ENCODE measurements around the gene GTF2H4. TPM values are rescaled to one million over a fixed set of nuclear protein-coding genes. Genes with fewer than 3 reads are reported as not detected.

GTF2H4 gene
- total and polyA plus RNA-seq, 10 of the 15 experiments (the other 5 are each of a cell fraction or from before 2014, with no cell fraction given) = 1.1 to 43.8 (median 18.9) TPM

- TF ChIP-seq, protein P1, sequence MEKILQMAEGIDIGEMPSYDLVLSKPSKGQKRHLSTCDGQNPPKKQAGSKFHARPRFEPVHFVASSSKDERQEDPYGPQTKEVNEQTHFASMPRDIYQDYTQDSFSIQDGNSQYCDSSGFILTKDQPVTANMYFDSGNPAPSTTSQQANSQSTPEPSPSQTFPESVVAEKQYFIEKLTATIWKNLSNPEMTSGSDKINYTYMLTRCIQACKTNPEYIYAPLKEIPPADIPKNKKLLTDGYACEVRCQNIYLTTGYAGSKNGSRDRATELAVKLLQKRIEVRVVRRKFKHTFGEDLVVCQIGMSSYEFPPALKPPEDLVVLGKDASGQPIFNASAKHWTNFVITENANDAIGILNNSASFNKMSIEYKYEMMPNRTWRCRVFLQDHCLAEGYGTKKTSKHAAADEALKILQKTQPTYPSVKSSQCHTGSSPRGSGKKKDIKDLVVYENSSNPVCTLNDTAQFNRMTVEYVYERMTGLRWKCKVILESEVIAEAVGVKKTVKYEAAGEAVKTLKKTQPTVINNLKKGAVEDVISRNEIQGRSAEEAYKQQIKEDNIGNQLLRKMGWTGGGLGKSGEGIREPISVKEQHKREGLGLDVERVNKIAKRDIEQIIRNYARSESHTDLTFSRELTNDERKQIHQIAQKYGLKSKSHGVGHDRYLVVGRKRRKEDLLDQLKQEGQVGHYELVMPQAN (conservative IDR thresholded peaks at IDR 0.05) = peak; percentile 89
- TF ChIP-seq JUND (IDR thresholded peaks at IDR 0.05; ENCODE audit: low read depth, low read length) (no peak), IKZF2 (IDR thresholded peaks at IDR 0.05) (no peak), RELA (IDR thresholded peaks at IDR 0.05; ENCODE audit: borderline replicate concordance, partially characterized antibody) (no peak), PRDM15 (CRISPR knock-in tag; IDR thresholded peaks at IDR 0.05) (no peak), ASH2L (IDR thresholded peaks at IDR 0.05; ENCODE audit: borderline replicate concordance, low read depth) (no peak), POLR2AphosphoS5 (IDR thresholded peaks at IDR 0.05; ENCODE audit: low read length) (peak; percentile 63; the same call in 1 of the 2 replicates), TCF12 (IDR thresholded peaks at IDR 0.05; ENCODE audit: low read depth, low read length) (no peak), CREB1 (IDR thresholded peaks at IDR 0.05; ENCODE audit: low read depth) (0 out of 2 replicates have a peak, but pooled peaks have one; percentile 23), CHD1 (IDR thresholded peaks at IDR 0.05; ENCODE audit: low read depth, low read length) (0 out of 2 replicates have a peak, but pooled peaks have one; percentile 50), PAX5 (IDR thresholded peaks at IDR 0.05; ENCODE audit: borderline replicate concordance, low read depth, low read length) (no peak), ATF3 (IDR thresholded peaks at IDR 0.05; ENCODE audit: borderline replicate concordance, extremely low read depth, low read depth, low read length) (no peak), ZBED1 (IDR thresholded peaks at IDR 0.05; ENCODE audit: borderline replicate concordance) (no peak), NR2C2 (IDR thresholded peaks at IDR 0.05; ENCODE audit: borderline replicate concordance, control insufficient read depth, insufficient read length, low read depth) (no peak)
- TF ChIP-seq, protein P2, sequence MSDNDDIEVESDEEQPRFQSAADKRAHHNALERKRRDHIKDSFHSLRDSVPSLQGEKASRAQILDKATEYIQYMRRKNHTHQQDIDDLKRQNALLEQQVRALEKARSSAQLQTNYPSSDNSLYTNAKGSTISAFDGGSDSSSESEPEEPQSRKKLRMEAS (IDR thresholded peaks at IDR 0.05; ENCODE audit: low read depth, low read length) = peak; percentile 56; the same call in 1 of the 2 replicates
- TF ChIP-seq, protein P3, sequence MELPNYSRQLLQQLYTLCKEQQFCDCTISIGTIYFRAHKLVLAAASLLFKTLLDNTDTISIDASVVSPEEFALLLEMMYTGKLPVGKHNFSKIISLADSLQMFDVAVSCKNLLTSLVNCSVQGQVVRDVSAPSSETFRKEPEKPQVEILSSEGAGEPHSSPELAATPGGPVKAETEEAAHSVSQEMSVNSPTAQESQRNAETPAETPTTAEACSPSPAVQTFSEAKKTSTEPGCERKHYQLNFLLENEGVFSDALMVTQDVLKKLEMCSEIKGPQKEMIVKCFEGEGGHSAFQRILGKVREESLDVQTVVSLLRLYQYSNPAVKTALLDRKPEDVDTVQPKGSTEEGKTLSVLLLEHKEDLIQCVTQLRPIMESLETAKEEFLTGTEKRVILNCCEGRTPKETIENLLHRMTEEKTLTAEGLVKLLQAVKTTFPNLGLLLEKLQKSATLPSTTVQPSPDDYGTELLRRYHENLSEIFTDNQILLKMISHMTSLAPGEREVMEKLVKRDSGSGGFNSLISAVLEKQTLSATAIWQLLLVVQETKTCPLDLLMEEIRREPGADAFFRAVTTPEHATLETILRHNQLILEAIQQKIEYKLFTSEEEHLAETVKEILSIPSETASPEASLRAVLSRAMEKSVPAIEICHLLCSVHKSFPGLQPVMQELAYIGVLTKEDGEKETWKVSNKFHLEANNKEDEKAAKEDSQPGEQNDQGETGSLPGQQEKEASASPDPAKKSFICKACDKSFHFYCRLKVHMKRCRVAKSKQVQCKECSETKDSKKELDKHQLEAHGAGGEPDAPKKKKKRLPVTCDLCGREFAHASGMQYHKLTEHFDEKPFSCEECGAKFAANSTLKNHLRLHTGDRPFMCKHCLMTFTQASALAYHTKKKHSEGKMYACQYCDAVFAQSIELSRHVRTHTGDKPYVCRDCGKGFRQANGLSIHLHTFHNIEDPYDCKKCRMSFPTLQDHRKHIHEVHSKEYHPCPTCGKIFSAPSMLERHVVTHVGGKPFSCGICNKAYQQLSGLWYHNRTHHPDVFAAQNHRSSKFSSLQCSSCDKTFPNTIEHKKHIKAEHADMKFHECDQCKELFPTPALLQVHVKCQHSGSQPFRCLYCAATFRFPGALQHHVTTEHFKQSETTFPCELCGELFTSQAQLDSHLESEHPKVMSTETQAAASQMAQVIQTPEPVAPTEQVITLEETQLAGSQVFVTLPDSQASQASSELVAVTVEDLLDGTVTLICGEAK (IDR thresholded peaks at IDR 0.05; ENCODE audit: borderline replicate concordance) = peak; percentile 78
Measured at GRCh38 chr6:30914076-30914853, 6.3 kb downstream of the GTF2H4 start, which contains the start of gene VARS2 (continued).
